NB4 (cell line): ENCODE results near the gene LAT.

ENCODE experiments used
- CTCF ChIP-seq: IDR thresholded peaks from one replicate; pipeline ENCODE4 v1.5.1; 2012; ENCODE audit warnings: low read depth, low read length
- MAX ChIP-seq: IDR thresholded peaks from 2 replicates; pipeline ENCODE4 v1.6.1; 2011; ENCODE audit warnings: low read depth, low read length
- POLR2A ChIP-seq: IDR thresholded peaks from 2 replicates; pipeline ENCODE4 v1.6.1; 2011; ENCODE audit warnings: mild to moderate bottlenecking; ENCODE audit not compliant: insufficient read length; ENCODE audit errors: extremely low read depth

GRCh38 chr16:29025735-29026134, 40.9 kb downstream of the LAT start:
- no peak for TF ChIP-seq POLR2A
- TF ChIP-seq CTCF: no peak
- no peak for TF ChIP-seq MAX
